NOMO-1 (cell line): ENCODE results near the gene SKI.
A peak's percentile ranks its signal among the peaks of the same experiment; 100 is the strongest.
"Not testable (repeated sequence)": the region's sequence is repeated elsewhere in the genome, so short reads cannot be mapped to it uniquely, and the experiment has no call there.

Experiments used
- DNase-seq, 2 experiments: peaks; one replicate each; lab custom pipeline; 2025; ENCODE audit not compliant: unreplicated experiment in 2 of 2; lab: John Stamatoyannopoulos, UW

The SKI gene

DNA sequence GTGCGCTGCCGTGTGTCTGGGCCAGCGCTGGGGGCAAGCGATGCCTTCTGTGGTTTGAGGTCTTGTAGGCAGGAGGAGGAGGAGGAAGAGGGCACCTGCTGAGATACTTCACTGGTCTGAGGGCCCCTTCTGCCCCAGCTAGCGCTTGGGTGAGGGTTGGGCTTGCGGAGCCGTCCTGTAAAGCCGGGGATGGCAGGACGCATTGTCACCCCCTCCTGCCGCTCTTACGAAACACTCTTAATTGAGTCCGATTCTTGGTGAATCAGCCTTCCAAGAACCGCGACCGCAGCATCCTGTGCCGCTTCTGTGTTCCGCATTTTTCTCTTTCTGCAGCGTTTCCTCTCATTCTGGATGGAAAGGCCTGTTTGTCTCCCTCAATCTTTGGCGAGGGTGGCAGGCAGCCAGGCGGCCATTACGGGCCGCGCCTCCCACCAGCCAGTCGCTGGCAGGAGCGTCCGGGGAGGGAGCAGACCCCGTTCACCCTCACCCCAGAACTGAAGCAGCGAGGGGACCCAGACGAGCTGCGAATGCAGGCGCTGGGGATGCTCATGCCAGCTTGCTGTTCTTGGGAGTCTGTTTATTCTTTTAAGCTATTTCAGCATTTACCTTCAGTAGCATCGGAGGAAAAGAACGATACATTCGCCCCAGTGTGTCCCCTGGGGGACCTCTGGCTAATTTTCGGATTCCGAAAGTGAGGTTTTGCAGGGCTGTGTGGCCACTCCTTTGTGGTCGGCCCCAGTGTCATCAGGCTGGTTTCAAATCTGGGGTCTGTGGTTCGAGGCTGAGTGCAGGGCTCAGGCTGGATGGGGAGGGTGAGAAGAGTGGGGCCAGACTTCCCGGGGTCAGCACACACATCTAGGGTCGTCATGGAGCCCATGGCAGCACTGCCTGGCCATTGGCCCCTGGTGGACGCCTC, 62.7 kb downstream of the SKI start:
- DNase-seq: peak; percentile 97 to 99

DNA sequence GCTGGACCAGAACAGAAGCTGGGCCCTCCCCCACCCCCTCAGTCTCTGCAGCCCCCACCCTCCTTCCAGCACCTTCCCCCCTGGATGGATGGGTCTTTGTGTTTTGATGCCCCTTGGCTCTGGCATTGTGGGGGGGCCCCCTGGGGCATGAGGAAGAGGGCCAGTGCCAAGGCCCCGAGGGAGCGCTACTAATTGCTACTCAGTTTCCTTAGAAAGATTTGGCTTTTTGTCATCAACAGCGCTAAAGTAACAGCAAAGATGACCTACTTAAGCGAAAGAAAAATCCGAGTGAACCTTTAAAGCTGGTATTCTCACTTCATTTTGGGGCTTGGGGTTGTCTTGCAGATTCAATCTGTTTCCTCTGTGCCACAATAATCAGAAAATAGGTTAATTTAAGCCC, 63.5 kb downstream of the SKI start:
- no peak for DNase-seq

DNA sequence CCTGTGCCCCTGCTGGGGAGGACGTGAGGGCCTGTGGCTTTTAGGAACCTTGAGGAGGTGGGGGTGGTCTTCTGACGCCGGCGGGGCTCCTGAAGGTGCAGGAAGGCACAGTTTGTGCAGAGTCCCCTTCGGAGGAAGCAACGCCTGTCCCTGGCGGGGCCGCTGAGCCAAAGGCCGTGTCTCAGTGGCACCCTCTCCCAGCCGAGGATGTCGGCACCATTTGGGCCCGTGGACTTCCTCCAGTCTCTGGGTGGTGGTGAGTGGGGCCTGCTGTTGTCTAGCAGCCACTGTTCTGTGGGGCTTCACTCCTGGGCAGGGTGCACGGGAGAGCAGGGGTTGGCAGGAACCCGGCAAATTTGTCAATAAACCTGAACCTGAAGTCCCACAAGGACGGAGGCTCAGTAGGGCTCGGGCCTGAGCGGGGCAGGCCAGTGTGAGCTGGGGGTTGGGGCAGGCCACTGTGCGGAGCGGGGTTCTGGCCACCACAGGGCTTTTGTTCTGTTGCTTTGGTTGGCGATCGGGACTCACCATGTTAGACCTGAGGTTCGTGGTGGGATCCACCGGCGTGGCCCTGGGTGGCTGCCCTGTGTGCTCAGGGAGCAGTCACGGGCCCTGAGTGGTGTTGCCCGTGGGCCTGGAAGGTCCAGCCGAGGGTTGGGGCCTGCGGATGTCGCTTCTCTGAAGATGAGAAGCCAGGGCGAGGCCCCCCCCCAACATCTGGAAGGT, 64.8 kb downstream of the SKI start:
- DNase-seq: no peak

DNA sequence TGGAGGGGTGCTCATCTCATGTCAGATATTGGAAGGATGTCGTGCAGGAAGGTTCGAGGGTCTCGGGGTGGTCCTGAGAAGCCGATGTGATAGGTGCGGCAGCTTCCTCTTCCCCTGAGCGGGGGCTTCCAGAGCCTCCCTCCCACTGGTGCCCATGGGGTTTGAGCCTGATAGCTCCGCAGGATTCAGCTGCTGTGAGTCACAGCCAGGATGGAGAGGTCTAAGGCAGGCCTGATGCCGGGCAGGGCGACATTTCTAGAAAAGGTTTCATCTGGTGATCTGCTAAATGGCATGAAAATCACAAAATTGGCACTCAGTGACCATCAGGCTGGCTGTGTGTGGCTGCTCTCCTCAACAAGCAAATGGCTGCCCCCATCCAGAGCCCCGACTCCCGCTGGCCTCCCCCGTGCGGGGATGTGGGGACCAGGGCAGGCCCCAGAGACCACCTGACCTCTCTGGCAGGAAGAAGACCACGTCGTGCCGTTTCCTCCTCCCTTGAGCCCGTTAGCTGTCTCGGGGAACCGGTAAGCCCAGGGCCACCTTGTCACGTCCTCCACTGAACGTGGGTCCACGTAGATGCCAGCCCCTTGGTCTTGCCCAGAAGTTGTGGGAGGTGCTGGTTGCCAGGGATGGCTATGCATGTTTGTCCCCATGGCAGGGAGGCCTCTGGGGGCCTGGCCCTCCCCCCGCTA, 66.1 kb downstream of the SKI start:
- DNase-seq: no peak

GRCh38 chr1:2294725-2295078, 66.6 kb downstream of the SKI start:
- DNase-seq: no peak

- no peak for DNase-seq
Measured at GRCh38 chr1:2295526-2295925, 67.4 kb downstream of the SKI start.

- not testable (repeated sequence) for DNase-seq
Measured at GRCh38 chr1:2296211-2296610, 68.1 kb downstream of the SKI start.

DNA sequence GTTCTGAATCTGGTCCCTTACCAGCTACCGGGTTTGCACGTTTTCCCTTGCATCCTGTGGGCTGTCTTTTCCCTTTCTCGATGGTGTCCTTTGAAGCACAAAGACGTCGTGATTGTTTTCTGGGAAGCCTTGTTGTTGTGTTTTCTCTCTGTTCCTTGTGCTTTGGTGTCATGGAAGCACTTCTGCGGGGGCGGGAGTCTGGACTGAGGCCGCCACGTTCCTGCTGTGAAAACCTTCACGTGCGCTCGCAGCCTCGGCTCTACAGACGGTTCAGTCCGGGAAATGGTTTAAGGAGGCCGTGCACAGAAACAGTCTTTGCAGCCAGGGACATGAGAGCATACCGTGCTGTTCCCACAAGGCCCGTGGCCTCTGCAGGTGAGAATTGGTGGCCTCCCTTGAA, 68.5 kb downstream of the SKI start:
- DNase-seq: no peak

DNA sequence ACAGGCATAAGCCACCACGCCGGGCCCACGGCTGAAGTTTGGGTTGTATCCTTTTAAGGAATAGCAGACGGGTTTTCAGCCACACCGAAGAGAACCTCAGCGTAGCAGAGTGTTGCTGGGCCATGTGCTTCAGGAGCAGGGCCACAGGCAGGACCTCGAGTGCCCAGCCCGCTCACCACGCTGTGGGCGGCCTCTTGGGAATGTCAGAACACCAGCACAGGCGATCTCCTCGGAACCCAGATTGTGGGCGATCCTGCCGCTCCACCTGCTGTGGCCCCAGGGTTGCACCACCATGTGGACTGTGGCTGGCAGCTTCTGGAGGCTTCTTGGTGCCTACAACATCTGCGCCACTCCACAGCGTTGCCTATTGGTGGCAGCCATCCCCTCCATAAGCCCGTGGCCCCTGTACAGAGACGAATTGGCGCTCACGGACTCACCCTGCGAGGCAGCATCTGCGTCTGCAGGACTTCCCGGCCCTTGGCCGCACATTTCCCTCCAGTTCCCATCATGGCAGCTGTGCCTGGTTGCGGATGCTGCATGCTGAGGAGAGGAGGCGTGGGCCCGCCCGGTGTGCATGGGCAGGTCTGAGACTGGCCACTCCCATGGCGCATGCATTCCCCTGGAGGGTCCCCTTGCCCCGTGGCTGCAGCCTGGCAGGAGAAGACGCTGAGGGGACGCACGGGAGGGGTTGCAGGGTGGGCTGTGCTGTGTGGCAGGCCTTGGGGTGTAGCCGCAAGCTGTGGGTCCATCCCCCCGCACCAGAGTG, 69.3 kb downstream of the SKI start:
- DNase-seq: no peak

GRCh38 chr1:2298685-2299084, 70.6 kb downstream of the SKI start:
- no peak for DNase-seq

DNA sequence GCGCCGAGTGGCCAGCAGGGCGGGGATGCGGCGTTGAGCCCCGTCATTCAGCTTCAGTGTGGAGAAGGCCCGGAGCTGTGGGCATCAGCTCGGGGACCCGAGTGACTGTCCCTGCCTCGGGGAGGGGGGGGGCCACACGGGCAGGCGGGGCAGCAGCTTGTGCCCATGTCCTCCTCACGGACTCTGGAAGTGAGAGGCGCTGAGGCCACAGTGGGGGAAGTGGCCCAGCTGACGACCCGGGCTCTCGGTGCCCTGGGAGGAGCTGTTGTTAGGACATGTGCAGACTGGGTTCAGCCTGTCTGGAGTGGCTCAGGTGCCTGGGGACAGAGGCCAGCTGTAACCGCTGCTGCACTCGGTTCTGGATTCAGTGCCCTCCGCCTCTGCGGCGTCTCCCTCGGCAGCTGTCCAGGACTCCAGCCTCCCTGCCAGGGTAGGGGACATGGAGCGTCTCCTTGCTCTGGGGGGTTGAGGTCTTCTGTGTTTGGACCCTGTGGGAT, 71.1 kb downstream of the SKI start:
- DNase-seq: no peak

GRCh38 chr1:2300004-2300771, 72.1 kb downstream of the SKI start:
- DNase-seq: peak; percentile 13 to 18

- DNase-seq: peak; percentile 87 to 97
Measured at GRCh38 chr1:2300851-2301606, 72.9 kb downstream of the SKI start.

DNA sequence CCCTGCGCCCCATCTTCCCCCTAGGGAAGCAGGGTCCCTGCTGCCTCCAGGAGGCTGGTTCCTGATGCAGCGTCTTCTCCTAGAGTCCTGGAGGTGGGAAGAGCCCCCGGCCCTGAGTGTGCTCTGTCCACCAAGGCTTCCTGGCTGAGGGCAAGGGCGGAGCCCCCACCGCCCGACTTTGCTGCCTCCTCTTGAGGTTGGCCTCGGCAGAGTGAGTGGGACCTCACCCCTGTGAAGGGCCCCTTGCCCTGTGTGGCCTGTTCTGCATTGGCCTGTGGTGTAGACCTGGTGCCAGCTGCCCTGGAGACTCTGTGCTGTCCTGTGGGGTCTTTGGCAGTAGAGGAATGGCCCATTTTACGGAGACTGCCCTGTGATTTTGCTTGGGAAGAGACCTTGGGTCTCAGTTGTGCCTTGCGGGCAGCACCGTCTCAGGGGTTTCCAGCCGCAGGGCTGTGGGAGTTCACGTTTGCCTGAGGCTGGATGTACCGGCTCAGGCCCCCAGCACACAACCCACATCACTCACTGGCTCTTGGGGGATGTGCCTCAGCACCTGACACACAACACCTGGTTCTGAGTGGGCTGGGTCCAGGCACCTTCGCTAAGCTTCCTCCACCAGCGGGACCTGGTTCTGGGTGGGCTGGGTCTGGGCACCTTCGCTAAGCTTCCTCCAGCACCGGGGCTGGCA, 73.6 kb downstream of the SKI start:
- DNase-seq: no peak

DNA sequence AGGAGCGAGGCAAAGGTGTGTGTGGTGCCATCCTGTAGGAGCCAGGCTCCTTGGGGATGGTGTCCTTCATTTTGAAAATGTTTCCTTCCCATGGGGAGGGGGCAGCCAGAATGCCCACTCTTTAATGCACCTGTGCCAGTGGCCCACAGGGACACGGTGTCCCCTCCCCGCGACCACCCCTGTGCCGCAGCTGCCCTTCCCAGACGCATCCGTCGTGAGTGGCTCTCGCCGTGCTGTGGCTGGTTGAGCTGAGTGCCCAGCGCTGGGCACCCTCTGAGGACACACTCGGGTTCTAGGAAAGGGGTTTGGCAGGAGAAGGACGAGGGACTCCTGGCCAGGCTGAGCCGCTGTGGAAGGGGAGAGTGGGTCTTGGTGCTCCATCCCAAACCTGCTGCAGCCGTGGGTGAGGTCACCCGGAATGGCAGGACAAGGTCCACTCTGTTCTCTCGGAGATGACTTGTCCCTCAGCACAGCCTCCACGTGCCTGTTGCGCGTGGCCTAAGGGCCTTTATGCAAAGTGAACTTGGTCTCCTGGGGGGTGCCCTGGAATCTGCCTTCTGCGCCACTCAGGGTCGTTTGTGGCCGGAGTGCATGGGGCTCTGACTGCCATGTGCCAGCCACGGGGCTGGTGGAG, 74.3 kb downstream of the SKI start:
- DNase-seq: no peak

GRCh38 chr1:2303016-2303775, 75.1 kb downstream of the SKI start:
- DNase-seq: no peak

DNA sequence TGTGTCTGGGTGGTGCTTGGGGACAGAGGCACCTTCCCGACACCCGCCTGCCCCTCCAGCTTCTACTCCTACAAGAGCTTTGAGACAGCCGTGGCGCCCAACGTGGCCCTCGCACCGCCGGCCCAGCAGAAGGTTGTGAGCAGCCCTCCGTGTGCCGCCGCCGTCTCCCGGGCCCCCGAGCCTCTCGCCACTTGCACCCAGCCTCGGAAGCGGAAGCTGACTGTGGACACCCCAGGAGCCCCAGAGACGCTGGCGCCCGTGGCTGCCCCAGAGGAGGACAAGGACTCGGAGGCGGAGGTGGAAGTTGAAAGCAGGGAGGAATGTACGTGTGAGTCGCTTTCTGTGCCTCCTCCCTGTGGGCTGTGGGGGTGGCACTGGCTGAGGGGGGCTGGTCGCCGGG, 75.7 kb downstream of the SKI start:
- no peak for DNase-seq
